Peyer's patch (tissue), 4 donors: ENCODE measurements around the gene B3GALNT1. TPM values are rescaled to one million over a fixed set of nuclear protein-coding genes. Genes with fewer than 3 reads are reported as not detected.

Experiments used
- DNase-seq, 3 donors: peaks; one replicate each; pipeline ENCODE4 v3.0.0-alpha.2; 2017 to 2019
- H3K27ac ChIP-seq, 4 donors: fragments of 200-600 bp; sonication (generic); one replicate each; pipeline ENCODE4 v1.5.1; 2016 to 2019
- H3K27me3 ChIP-seq, 2 donors: fragments of 200-600 bp; sonication (generic); one replicate each; pipeline ENCODE4 v1.5.1; 2019
- H3K36me3 ChIP-seq, 3 donors: fragments of 200-600 bp; sonication (generic); one replicate each; pipeline ENCODE4 v1.5.1; 2016 to 2019
- H3K4me1 ChIP-seq, 4 donors: fragments of 200-600 bp; sonication (generic); one replicate each; pipeline ENCODE4 v1.5.1; 2016 to 2019
- H3K4me3 ChIP-seq, 4 donors: fragments of 200-600 bp; sonication (generic); 1 replicate in 3 of 4; 2 replicates in 1 of 4; pipeline ENCODE4 v1.5.1; 2016 to 2019; ENCODE audit warnings: mild to moderate bottlenecking in 1 of 4
- H3K9me3 ChIP-seq, 4 donors: fragments of 200-600 bp; sonication (generic); one replicate each; pipeline ENCODE4 v1.5.1; 2016 to 2019; ENCODE audit warnings: mild to moderate bottlenecking in 1 of 4
- CTCF ChIP-seq, 6 experiments: fragments of 450-650 bp in 4 of 6; fragments of 200-600 bp in 2 of 6; sonication (generic) in 1 of 6; IDR thresholded peaks; one replicate each; pipeline ENCODE4 v1.5.1; 2017 to 2019; ENCODE audit warnings: antibody characterized with exemption in 6 of 6, mild to moderate bottlenecking in 3 of 6, moderate library complexity in 1 of 6
- POLR2A ChIP-seq, 2 donors: fragments of 450-650 bp; IDR thresholded peaks; one replicate each; pipeline ENCODE4 v1.5.1; 2017; ENCODE audit warnings: antibody characterized with exemption in 2 of 2, mild to moderate bottlenecking in 2 of 2, moderate library complexity in 2 of 2
- total RNA-seq, 4 donors: library from RNA; depleted of rRNA; stranded (reverse); fragments of >200 nt; gene quantifications; one replicate each; pipeline ENCODE4 v1.1.0, GENCODE V29; 2016

B3GALNT1 gene
- total RNA-seq, 4 donors from 2014 or later, result 0.18 to 1.4 (median 0.61) TPM

GRCh38 chr3:161093895-161094294, 11.3 kb downstream of the B3GALNT1 start:
- Histone ChIP-seq H3K4me1 (no peaks in the 10 kb centered on the region), H3K36me3 (no peaks in the 10 kb centered on the region), H3K27ac (no peak overlapping the region), H3K9me3 (no peaks in the 10 kb centered on the region), H3K27me3 (no peaks in the 10 kb centered on the region), H3K4me3 (no peak overlapping the region)
- TF ChIP-seq CTCF (IDR thresholded peaks at IDR 0.05) (no peak), POLR2A (IDR thresholded peaks at IDR 0.05) (no peak)
- no peak for DNase-seq

- no peaks in the 10 kb centered on the region for H3K9me3 ChIP-seq
- H3K4me3 ChIP-seq, result no peak overlapping the region
- no peaks in the 10 kb centered on the region for H3K4me1 ChIP-seq
- TF ChIP-seq POLR2A (IDR thresholded peaks at IDR 0.05), result no peak
- TF ChIP-seq CTCF (IDR thresholded peaks at IDR 0.05), result no peak
- H3K27ac ChIP-seq, result no peak overlapping the region
- DNase-seq, result no peak
- no peaks in the 10 kb centered on the region for H3K36me3 ChIP-seq
- H3K27me3 ChIP-seq, result no peaks in the 10 kb centered on the region
Observed at GRCh38 chr3:161084277-161084676, 20.9 kb downstream of the B3GALNT1 start.

- no peaks in the 10 kb centered on the region for H3K9me3 ChIP-seq
Observed at GRCh38 chr3:161083131-161083530, 22.0 kb downstream of the B3GALNT1 start.

GRCh38 chr3:161082063-161082462, 23.1 kb downstream of the B3GALNT1 start:
- H3K36me3 ChIP-seq, result no peaks in the 10 kb centered on the region
- DNase-seq, result no peak
- H3K9me3 ChIP-seq, result no peaks in the 10 kb centered on the region
- TF ChIP-seq CTCF (IDR thresholded peaks at IDR 0.05) (no peak), POLR2A (IDR thresholded peaks at IDR 0.05) (no peak)
- H3K27me3 ChIP-seq, result no peaks in the 10 kb centered on the region
- H3K4me3 ChIP-seq, result no peak overlapping the region
- no peak overlapping the region for H3K27ac ChIP-seq
- H3K4me1 ChIP-seq, result no peaks in the 10 kb centered on the region

More at GRCh38 chr3:161083131-161083530, 22.0 kb downstream of the B3GALNT1 start:
- Histone ChIP-seq H3K36me3 (no peaks in the 10 kb centered on the region), H3K4me1 (no peaks in the 10 kb centered on the region), H3K27me3 (no peaks in the 10 kb centered on the region), H3K27ac (no peak overlapping the region), H3K4me3 (no peak overlapping the region)
- DNase-seq, result no peak
- no peak for TF ChIP-seq CTCF (IDR thresholded peaks at IDR 0.05)

GRCh38 chr3:161081633-161082032, 23.5 kb downstream of the B3GALNT1 start:
- Histone ChIP-seq H3K4me3 (no peak overlapping the region), H3K27me3 (no peaks in the 10 kb centered on the region), H3K36me3 (no peaks in the 10 kb centered on the region), H3K4me1 (no peaks in the 10 kb centered on the region), H3K27ac (no peak overlapping the region), H3K9me3 (no peaks in the 10 kb centered on the region)
- TF ChIP-seq POLR2A (IDR thresholded peaks at IDR 0.05), result no peak
- no peak for TF ChIP-seq CTCF (IDR thresholded peaks at IDR 0.05)
- DNase-seq, result no peak

- Histone ChIP-seq H3K4me3 (no peak overlapping the region), H3K27me3 (no peaks in the 10 kb centered on the region), H3K27ac (no peak overlapping the region), H3K4me1 (peaks cover 0 to 6% (median 0%) of the 10 kb centered on the region in 4 donors), H3K36me3 (no peaks in the 10 kb centered on the region), H3K9me3 (no peaks in the 10 kb centered on the region)
- no peak for DNase-seq
- TF ChIP-seq CTCF (IDR thresholded peaks at IDR 0.05) (no peak), POLR2A (IDR thresholded peaks at IDR 0.05) (no peak)
Observed at GRCh38 chr3:161073181-161073580, 32.0 kb downstream of the B3GALNT1 start.
